Caco-2 (cell line): ENCODE data around the gene NME3. TPM values are rescaled to one million over a fixed set of nuclear protein-coding genes. Genes with fewer than 3 reads are reported as not detected.

Source experiments
- BruUV-seq: library from RNA; stranded (reverse); fragments of 400-500 nt; replicated peaks from 2 replicates; lab custom pipeline; 2021; lab: Mats Ljungman, UMichigan
- CTCF ChIA-PET: fragments of 300-600 bp; sonication (Branson Sonifier 250); formaldehyde crosslinking; loops from one replicate; lab custom pipeline; 2022; ENCODE audit warnings: antibody characterized with exemption; lab: Charles Lee
- POLR2A ChIA-PET: fragments of 300-600 bp; sonication (Branson Sonifier 250); formaldehyde crosslinking; loops from one replicate; lab custom pipeline; 2022; ENCODE audit warnings: antibody characterized with exemption; lab: Charles Lee
- DNase-seq, 2 experiments: peaks; one replicate each; pipeline versions ENCODE4 v3.0.0 to v3.0.0-alpha.2; 2020 to 2022
- H3K27me3 ChIP-seq: replicated peaks from 2 replicates; pipeline ENCODE4 v1.6.0; 2011; ENCODE audit warnings: low read length; ENCODE audit not compliant: control insufficient read depth, insufficient read depth
- H3K36me3 ChIP-seq: 2 replicates; pipeline ENCODE4 v1.5.1; 2011; ENCODE audit warnings: low read length; ENCODE audit not compliant: control insufficient read depth, insufficient read depth
- H3K4me1 ChIP-seq: fragments of 250-450 bp; sonication (Bioruptor Pico); 2 replicates; pipeline ENCODE4 v1.5.1; 2020; ENCODE audit warnings: mild to moderate bottlenecking
- H3K4me3 ChIP-seq: 2 replicates; pipeline ENCODE4 v1.5.1; 2011; ENCODE audit warnings: low read depth, mild to moderate bottlenecking, control low read depth, low read length
- H3K9me3 ChIP-seq: fragments of 250-450 bp; sonication (Bioruptor Pico); 2 replicates; pipeline ENCODE4 v1.5.1; 2020; ENCODE audit warnings: mild to moderate bottlenecking, moderate library complexity
- H3K27ac Mint-ChIP-seq: one replicate; pipeline ENCODE4 v1.8.0; 2022; ENCODE audit warnings: mixed read lengths; ENCODE audit not compliant: unreplicated experiment
- H3K27me3 Mint-ChIP-seq: one replicate; pipeline ENCODE4 v1.8.0; 2022; ENCODE audit warnings: mixed read lengths; ENCODE audit not compliant: insufficient read depth, unreplicated experiment
- H3K36me3 Mint-ChIP-seq: one replicate; pipeline ENCODE4 v1.8.0; 2022; ENCODE audit warnings: mild to moderate bottlenecking, mixed read lengths; ENCODE audit not compliant: insufficient read depth, unreplicated experiment
- H3K4me1 Mint-ChIP-seq: one replicate; pipeline ENCODE4 v1.8.0; 2022; ENCODE audit warnings: low read depth, mixed read lengths; ENCODE audit not compliant: unreplicated experiment
- H3K4me3 Mint-ChIP-seq: one replicate; pipeline ENCODE4 v1.8.0; 2022; ENCODE audit warnings: mild to moderate bottlenecking, moderate library complexity, mixed read lengths; ENCODE audit not compliant: unreplicated experiment
- H3K9me3 Mint-ChIP-seq: one replicate; pipeline ENCODE4 v1.8.0; 2022; ENCODE audit warnings: mixed read lengths; ENCODE audit not compliant: unreplicated experiment
- CTCF ChIP-seq, 2 experiments: fragments of 200-600 bp in 1 of 2; IDR thresholded peaks; 1 replicate in 1 of 2; 2 replicates in 1 of 2; pipeline versions ENCODE4 v1.5.1 to v1.8.0; 2011 to 2022; ENCODE audit warnings: antibody characterized with exemption in 1 of 2, control low read depth in 1 of 2, inconsistent platforms in 1 of 2, low read depth in 1 of 2, low read length in 1 of 2, mild to moderate bottlenecking in 1 of 2, moderate library complexity in 1 of 2; ENCODE audit not compliant: insufficient read depth in 1 of 2, severe bottlenecking in 1 of 2, unreplicated experiment in 1 of 2
- intact Hi-C: fragments of 100-400 bp; cut with micrococcal nuclease; formaldehyde crosslinking; loops from one replicate; pipeline ENCODE4 v1.10.0; 2022; ENCODE audit not compliant: unreplicated experiment
- total RNA-seq: library from RNA; stranded (reverse); gene quantifications from 2 replicates; pipeline ENCODE4 v1.2.3, GENCODE V29; 2022

Gene NME3
- total RNA-seq, 1 experiment from 2014 or later = 7.0 TPM

- peaks cover 57% of the 10 kb centered on the region for H3K36me3 Mint-ChIP-seq
- POLR2A ChIA-PET = no interaction called here
- no TSS peak for BruUV-seq
Measured at GRCh38 chr16:1767116-1767994, 4.0 kb downstream of the NME3 start.

GRCh38 chr16:1766701-1767100 is 4.6 kb downstream of the NME3 start:
- H3K36me3 Mint-ChIP-seq = peaks cover 50% of the 10 kb centered on the region
- no peaks in the 10 kb centered on the region for H3K4me1 Mint-ChIP-seq
- POLR2A ChIA-PET = no interaction called here
- H3K4me3 Mint-ChIP-seq = no peak overlapping the region
- no peaks in the 10 kb centered on the region for H3K27me3 Mint-ChIP-seq
- BruUV-seq = no TSS peak
- Histone ChIP-seq H3K27me3 (no peaks in the 10 kb centered on the region), H3K9me3 (no peaks in the 10 kb centered on the region), H3K4me3 (no peak overlapping the region), H3K4me1 (no peaks in the 10 kb centered on the region), H3K36me3 (no peaks in the 10 kb centered on the region)
- CTCF ChIA-PET = interaction anchor here (0.6 kb wide), 1 partner anchor 38 kb away, joined by 3 read pairs; no protein-coding TSS in a partner anchor
- intact Hi-C loops = no loop called here
- no peak for TF ChIP-seq CTCF (IDR thresholded peaks at IDR 0.05; ENCODE audit: insufficient read depth in 1 of 2, low read depth in 1 of 2, low read length in 1 of 2, severe bottlenecking in 1 of 2, unreplicated experiment in 1 of 2)
- DNase-seq = no peak
- no peaks in the 10 kb centered on the region for H3K9me3 Mint-ChIP-seq
- H3K27ac Mint-ChIP-seq = no peak overlapping the region

More at GRCh38 chr16:1767116-1767994, 4.0 kb downstream of the NME3 start:
- CTCF ChIA-PET = interaction anchor here (0.6 kb wide), 1 partner anchor 39 kb away, joined by 3 read pairs; no protein-coding TSS in a partner anchor
- Mint-ChIP-seq H3K9me3 (no peaks in the 10 kb centered on the region), H3K4me1 (no peaks in the 10 kb centered on the region), H3K27me3 (no peaks in the 10 kb centered on the region), H3K27ac (no peak overlapping the region), H3K4me3 (no peak overlapping the region)
- intact Hi-C loops = no loop called here
- no peaks in the 10 kb centered on the region for H3K4me1 ChIP-seq
- H3K27me3 ChIP-seq = no peaks in the 10 kb centered on the region
- no peaks in the 10 kb centered on the region for H3K9me3 ChIP-seq
- H3K4me3 ChIP-seq = no peak overlapping the region
- DNase-seq = no peak
- no peak for TF ChIP-seq CTCF (IDR thresholded peaks at IDR 0.05; ENCODE audit: insufficient read depth in 1 of 2, low read depth in 1 of 2, low read length in 1 of 2, severe bottlenecking in 1 of 2, unreplicated experiment in 1 of 2)
- H3K36me3 ChIP-seq = no peaks in the 10 kb centered on the region

GRCh38 chr16:1766231-1766630 is 5.1 kb downstream of the NME3 start:
- intact Hi-C loops = no loop called here
- DNase-seq = no peak
- ChIA-PET POLR2A (no interaction called here), CTCF (no interaction called here)
- H3K27ac Mint-ChIP-seq = no peak overlapping the region
- no peaks in the 10 kb centered on the region for H3K4me1 Mint-ChIP-seq
- no peak overlapping the region for H3K4me3 Mint-ChIP-seq
- no peaks in the 10 kb centered on the region for H3K27me3 Mint-ChIP-seq
- H3K36me3 ChIP-seq = no peaks in the 10 kb centered on the region
- H3K9me3 ChIP-seq = no peaks in the 10 kb centered on the region
- H3K27me3 ChIP-seq = no peaks in the 10 kb centered on the region
- H3K4me1 ChIP-seq = no peaks in the 10 kb centered on the region
- H3K9me3 Mint-ChIP-seq = no peaks in the 10 kb centered on the region
- H3K36me3 Mint-ChIP-seq = peaks cover 49% of the 10 kb centered on the region
- TF ChIP-seq CTCF (IDR thresholded peaks at IDR 0.05; ENCODE audit: insufficient read depth in 1 of 2, low read depth in 1 of 2, low read length in 1 of 2, severe bottlenecking in 1 of 2, unreplicated experiment in 1 of 2) = no peak
- no peak overlapping the region for H3K4me3 ChIP-seq
- no TSS peak for BruUV-seq
